HS-27A (cell line): Measurements from ENCODE around the gene BBOX1.
"Not testable (repeated sequence)": the region's sequence is repeated elsewhere in the genome, so short reads cannot be mapped to it uniquely, and the experiment has no call there.

Source experiments
- DNase-seq: peaks from one replicate; pipeline ENCODE4 v3.0.0-alpha.2; 2012; ENCODE audit warnings: low read depth, missing footprints

The BBOX1 gene

GRCh38 chr11:27083782-27084181 is 43.2 kb downstream of the BBOX1 start:
- DNase-seq, result no peak

GRCh38 chr11:27084518-27084917 is 43.9 kb downstream of the BBOX1 start:
- no peak for DNase-seq

- no peak for DNase-seq
Measured at GRCh38 chr11:27085111-27085510, 44.5 kb downstream of the BBOX1 start.

GRCh38 chr11:27085605-27086004 is 45.0 kb downstream of the BBOX1 start:
- no peak for DNase-seq

- DNase-seq, result no peak
Measured at GRCh38 chr11:27087432-27087831, 46.8 kb downstream of the BBOX1 start.

GRCh38 chr11:27088353-27088752 is 47.7 kb downstream of the BBOX1 start:
- no peak for DNase-seq

GRCh38 chr11:27089746-27090145 is 49.1 kb downstream of the BBOX1 start:
- no peak for DNase-seq

GRCh38 chr11:27090357-27090948 is 49.8 kb downstream of the BBOX1 start:
- DNase-seq, result not testable (repeated sequence)

- DNase-seq, result no peak
Measured at GRCh38 chr11:27094120-27094519, 53.5 kb downstream of the BBOX1 start.

- no peak for DNase-seq
Measured at GRCh38 chr11:27095059-27095458, 54.4 kb downstream of the BBOX1 start.

- DNase-seq, result no peak
Measured at GRCh38 chr11:27095887-27096286, 55.3 kb downstream of the BBOX1 start.

- no peak for DNase-seq
Measured at GRCh38 chr11:27097551-27097950, 56.9 kb downstream of the BBOX1 start.

GRCh38 chr11:27100534-27100933 is 59.9 kb downstream of the BBOX1 start:
- no peak for DNase-seq

- no peak for DNase-seq
Measured at GRCh38 chr11:27107548-27107947, 66.9 kb downstream of the BBOX1 start.

GRCh38 chr11:27108809-27109208 is 68.2 kb downstream of the BBOX1 start:
- no peak for DNase-seq

GRCh38 chr11:27111896-27112295 is 71.3 kb downstream of the BBOX1 start:
- DNase-seq, result no peak

GRCh38 chr11:27112946-27113345 is 72.3 kb downstream of the BBOX1 start:
- no peak for DNase-seq

GRCh38 chr11:27115051-27115650 is 74.5 kb downstream of the BBOX1 start:
- no peak for DNase-seq

GRCh38 chr11:27116684-27117083 is 76.1 kb downstream of the BBOX1 start:
- DNase-seq, result peak; percentile 68

- DNase-seq, result no peak
Measured at GRCh38 chr11:27118371-27118770, 77.8 kb downstream of the BBOX1 start.

GRCh38 chr11:27118949-27119348 is 78.3 kb downstream of the BBOX1 start:
- no peak for DNase-seq

GRCh38 chr11:27119396-27119795 is 78.8 kb downstream of the BBOX1 start:
- no peak for DNase-seq

- DNase-seq, result no peak
Measured at GRCh38 chr11:27120211-27120610, 79.6 kb downstream of the BBOX1 start.

- no peak for DNase-seq
Measured at GRCh38 chr11:27122001-27122400, 81.4 kb downstream of the BBOX1 start.
